ENCODE measurements around the gene MARK4.
A peak's percentile ranks its signal among the peaks of the same experiment; 100 is the strongest.
"Not testable (repeated sequence)": the region's sequence is repeated elsewhere in the genome, so short reads cannot be mapped to it uniquely, and the experiment has no call there.

MARK4 gene

DNA sequence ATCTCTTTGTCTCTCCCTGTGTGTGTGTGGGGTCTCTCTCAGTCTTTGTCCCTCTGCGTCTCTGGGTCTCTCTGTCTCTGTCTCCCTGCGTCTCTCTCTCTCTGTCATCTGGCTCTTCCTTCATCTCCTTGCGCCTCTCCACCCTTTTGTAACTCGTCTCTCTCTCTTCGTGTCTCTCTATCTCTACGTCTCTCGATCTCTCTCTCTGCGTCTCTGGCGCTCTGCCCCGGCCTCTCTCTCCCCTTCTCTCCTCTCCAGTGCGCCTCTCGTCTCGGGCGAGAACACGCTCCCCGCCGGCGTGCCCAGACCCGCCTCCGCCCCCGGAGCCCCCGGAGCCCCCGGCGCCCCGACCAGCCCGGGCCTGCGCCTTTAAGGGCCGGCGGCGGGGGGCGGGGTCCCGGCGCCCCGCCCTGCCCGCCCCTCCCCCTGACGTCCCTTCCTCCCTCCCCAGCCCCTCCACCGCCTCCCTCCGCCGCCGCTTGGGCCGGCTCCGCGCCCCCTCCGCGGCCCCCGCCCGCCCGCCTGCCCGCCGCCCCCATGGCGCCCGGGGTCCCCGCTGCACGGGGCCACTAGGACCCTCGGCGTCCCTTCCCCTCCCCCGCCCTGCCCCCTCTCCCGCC, at the start of gene MARK4:
Gene MARK4, plus strand, starts transcription at position 440 of the 620 bp plus-strand sequence. CDS start 318 bp downstream, outside the sequence.
- DNase-seq = peak; percentile 47 to 61

DNA sequence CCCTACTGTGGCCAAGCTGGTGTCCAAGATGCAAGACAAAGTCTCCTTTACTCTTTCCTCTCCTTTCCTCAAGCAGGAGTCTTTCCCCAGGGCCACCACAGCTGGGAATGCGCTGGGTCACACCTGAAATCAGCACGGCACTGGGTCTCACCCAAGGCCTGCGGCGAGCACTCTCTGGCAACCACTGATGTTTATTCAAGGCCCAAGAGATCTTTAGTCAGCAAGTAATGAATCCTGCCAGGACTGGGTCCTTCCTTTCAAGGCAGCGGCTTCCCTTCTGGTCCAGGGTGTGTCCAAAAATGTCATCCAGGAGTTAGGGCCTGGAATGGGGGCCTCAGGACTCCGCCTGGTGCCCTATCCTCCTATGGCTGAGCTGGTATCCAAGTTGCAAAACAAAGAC, 48.4 kb upstream of the MARK4 start:
- no peak for DNase-seq

DNA sequence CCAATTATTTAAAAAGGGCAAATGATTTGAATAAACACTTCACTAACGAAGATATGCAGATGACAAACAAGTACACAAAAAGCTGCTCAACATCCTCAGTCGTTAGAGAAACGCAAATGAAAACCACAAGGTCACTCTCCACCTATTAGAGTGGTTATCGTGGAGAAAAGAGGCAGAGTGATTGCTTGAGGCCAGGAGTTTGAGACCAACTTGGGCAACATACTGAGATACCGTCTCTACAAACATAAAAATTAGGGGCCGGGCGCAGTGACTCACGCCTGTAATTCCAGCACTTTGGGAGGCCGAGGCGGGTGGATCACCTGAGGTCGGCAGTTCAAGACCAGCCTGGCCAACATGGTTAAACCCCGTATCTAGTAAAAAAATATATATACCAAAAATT, 45.3 kb upstream of the MARK4 start:
- no peak for DNase-seq

DNA sequence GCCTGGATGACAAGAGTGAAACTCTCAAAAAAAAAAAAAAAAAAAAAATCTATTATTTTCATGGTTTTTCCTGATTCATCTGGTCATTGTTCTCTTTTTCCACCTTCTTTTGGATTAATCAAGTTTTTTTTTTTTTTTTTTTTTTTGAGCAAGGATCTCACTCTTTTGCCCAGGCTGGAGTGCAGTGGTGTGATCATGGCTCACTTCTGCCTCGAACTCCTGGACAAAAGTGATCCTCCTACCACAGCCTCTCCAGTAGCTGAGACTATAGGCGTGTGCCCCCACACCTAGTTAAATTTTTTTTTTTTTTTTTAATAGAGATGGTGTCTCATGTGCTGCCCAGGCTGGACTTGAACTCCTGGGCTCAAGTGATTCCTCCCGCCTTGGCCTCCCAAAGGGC, 44.7 kb upstream of the MARK4 start:
- no peak for DNase-seq

DNA sequence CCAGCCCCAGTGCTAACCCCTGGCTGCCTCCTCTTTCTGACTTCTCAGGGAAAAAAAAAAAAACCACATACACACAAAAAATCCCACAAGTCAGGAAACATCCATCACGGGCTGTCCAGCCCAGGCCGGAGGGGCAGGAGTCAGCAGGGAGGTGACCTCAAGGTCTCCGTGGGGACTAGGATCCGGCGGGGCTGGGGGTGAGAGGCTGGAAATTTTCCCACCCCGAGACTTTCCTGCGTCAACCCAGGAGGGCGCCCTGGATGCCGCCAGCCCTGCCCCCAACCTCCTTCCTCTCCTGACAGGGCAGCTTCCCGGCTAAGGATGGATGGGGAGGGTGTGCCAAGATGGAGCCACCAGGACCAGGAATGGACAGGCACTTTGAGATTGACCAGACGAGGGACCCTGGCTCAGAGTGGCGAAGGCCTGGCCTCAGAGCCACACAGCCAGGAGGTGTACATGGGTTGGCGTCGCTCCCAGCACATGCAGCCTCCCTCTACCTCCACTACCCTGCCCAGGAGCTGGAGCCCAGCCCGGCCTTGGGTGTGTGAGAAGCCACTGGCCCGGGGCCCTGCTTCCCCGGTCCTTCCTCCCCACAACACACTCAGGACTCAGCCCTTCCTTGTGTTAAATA, 39.2 kb upstream of the MARK4 start:
- DNase-seq = no peak

DNA sequence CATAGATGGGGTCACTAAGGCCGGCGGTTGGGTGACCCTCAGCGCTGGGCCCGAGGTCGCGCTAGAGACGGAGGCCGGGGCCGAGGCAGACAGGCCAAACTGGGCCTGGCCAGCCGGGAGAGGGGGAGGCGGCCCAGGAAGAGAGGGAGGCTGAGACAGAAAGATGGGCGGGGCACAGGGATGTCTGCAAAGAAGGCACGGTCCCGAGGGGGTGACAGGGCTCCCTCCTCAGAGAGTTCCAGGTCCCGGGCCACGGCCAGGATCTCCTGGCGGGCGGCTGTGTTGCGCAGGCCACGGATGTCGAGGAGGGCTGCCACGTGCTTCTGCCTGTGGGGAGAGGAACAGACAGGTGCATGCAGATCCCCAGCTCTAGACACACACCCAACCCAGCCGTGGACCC, 38.0 kb upstream of the MARK4 start:
- no peak for DNase-seq

DNA sequence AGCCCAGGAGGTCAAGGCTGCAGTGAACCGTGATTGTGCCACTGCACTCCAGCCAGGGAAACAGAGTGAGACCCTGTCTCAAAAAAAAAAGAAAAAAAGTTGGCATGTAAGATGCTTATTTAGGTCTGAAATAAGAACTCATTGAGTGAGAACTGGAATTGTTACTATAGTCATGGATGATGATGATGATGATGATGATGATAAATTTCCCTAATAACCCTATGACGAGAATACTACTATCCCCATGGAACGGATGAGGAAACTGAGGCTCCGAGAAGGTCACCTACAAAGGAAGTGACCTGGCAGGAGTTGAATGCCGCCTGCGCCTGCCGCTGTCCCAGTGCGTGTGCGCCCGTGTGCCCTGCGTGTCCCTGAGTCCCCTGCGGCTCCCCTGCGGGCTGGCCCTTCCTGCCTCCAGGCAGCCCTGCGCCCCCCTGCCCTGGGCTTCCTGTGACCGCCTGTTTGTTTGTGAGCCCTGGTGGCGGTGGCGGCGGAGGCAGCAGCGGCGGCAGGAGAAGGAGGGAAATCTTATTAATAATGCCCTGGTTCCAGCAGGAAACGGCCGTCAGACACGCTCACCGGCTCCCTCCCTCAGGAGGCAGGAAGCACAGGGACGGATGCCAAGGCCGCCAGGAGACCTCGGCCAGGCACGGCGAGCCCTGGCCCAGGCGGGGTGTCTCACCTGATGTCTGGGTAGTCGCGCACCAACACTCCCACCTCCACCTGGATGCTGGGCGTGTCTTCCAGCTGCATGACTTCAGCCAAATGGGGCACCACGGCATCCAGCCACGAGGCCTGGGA, 35.5 kb upstream of the MARK4 start:
- no peak for DNase-seq

DNA sequence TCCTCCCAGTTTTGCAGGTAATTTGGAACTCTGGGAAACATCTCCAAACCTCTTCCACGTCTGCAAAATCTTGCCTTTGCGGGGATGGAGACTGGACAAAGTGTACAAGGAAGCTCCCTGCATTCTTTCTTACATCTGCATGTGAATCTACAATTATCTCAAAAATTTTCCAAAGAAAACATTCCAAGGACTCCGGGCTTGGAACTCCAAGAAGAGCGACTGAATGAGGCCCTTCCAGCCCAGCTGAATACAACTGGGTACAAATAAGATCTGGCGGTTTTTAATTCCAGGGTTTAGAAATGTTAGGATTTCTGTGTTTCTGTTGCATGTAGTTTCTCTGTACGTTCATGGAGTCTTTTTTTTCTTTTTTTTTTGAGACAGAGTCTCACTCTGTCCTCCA, 34.4 kb upstream of the MARK4 start:
- no peak for DNase-seq

DNA sequence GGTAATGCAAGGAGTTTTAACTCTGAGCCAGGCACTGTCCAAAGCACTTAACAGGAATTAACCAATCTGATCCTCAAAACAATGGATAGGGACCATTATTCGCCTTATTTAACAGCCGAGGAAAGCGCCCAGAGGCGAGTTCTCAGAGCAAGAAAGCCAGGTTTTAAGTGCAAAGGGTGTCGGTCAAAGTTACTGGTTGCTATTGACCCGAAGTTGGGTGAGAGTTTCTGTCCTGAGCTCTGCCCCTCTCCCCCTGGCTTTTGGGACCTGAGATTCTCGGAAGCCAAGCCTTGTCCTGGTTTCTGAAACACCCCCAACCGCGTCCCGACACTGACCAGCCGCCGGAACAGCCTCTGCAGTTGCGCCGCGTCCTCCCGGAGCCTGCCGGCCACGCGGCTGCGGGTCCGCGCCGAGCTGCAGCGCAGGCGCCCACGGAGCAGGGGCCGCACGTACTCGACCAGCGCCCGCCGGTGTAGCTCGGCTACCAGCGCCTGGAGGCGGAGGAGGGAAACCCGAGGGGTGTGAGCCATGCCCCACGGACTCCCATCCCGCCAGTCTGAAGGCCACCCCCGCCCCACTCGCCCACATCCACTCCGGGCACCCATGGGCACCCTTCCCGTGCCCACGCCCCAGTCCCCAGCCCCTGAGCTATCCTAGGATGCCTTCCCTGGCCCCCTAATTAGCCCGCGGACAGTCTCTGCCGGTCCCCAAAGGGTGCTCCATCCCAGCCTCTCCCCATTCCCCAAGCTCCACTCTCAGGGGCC, 33.7 kb upstream of the MARK4 start:
- no peak for DNase-seq

DNA sequence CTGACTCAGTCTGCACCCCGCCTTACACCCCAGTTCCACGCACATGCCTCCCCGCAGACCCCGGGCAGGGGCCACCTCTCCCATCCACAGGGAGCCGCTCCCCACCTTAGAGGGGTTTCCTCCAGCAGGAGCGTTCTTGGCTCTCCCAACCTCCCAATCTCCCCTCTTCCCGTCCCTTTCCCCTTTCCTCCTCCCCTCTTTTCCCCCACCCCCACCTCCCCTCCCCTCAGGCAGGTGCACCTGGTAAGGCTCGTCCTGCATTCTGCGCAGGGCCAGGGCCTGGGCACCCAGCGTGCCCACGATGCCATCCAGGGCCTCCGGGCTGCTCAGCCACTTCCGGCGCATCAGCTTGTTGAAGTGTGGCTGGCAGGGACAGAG, 33.1 kb upstream of the MARK4 start:
- no peak for DNase-seq

DNA sequence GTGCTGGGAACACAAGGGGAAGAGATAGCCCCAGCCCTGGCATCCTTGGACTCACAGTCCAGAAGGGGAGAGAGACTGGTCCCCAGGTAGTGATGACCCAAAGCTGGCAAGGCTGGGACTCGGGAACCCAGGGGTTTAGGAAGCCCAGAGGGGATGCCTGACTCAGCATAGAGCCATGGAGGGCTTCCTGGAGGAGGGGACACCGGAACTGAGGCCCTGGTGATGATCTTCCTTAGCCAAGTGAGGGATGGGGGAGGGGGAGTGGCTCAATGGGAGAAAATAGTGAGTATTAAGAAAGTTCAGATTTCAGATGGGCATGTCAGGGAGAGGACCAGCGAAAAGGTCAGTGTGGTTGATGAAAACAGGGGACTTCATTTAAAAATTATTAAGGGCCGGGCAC, 32.6 kb upstream of the MARK4 start:
- DNase-seq = no peak

DNA sequence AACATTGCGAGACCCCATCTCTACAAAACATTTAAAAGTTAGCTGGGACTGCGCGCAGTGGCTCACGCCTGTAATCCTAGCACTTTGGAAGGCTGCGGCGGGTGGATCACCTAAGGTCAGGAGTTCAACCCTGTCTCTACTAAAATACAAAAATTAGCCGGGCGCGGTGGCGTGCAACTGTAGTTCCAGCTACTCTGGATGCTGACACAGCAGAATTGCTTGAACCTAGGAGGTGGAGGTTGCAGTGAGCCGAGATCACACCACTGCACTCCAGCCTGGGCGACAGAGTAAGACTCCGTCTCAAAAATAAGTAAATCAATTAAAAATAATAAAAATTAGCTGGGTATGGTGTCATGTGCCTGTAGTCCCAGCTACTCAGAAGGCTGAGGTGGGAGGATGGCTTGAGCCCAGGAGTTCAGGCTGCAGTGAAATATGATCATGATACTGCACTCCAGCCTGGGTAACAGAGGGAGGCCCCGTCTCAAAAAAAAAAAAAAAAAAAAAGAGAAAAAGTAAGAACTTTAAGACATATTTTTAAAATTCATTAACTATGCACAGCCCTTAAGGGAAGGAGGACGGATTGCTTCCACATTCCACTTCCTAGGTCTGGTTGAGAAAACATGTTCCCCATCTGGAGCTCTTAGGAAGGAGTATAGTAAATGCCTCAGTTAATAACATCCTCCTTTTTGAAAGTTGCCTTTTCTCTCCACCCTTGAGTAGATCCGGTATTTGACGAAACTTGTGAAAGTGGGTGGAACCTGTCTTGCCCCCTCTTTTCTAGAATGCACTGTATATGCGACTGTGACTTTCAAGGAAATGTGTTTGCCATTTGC, 31.9 kb upstream of the MARK4 start:
- DNase-seq = no peak

DNA sequence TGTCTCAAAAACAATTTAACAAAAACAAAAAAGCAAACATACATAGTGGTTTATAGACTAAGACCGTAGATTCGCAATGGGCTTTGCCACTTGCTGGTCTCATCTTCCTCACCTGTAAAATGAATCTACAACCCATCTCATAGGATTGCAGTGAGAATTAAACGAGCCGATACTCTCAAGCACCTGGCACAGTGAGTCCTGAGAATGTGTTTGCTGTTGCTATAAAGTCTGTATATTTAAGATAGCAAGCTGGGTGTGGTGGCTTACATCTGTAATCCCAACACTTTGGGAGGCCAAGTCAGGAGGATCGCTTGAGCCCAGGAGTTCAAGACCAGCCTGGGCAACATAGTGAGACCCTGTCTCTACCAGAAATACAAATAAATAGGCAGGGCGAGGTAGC, 28.3 kb upstream of the MARK4 start:
- DNase-seq = no peak

DNA sequence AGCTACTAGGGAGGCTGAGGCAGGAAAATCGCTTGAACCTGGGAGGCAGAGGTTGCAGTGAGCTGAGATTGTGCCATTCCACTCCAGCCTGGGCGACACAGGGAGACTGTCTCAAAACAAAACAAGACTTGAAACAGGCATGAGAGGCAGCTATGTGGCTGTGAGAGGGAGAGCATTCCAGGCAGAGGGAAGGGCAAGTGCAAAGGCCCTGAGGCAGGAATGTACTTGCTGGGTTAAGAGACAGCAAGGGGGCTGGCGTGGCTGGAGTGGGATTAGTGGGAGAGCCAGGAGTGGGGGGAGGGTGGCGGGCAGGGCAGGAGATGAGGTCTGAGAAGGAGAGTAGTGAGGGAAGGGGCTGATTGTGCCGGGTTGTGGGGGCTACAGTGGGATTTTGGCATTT, 27.2 kb upstream of the MARK4 start:
- DNase-seq = no peak

DNA sequence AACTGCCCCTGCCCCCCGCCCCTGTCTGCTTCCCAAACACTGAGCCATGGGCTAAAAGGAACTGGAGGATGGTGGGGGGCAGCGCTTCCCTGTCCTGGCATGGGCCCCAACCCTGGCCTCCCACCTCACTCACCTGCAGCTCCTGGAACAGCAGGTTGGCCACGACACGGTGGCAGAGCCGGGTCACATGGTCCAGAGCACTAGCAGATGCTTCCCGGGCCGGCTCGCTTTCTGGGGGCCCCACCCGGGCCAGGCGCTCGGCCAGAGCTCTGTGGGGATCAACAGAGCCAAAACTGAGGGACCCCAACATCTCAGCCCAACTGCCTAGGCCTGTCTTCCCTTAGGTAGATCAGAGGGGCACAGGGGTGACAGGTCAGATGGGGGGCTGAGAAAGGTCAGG, 26.4 kb upstream of the MARK4 start:
- DNase-seq = no peak

DNA sequence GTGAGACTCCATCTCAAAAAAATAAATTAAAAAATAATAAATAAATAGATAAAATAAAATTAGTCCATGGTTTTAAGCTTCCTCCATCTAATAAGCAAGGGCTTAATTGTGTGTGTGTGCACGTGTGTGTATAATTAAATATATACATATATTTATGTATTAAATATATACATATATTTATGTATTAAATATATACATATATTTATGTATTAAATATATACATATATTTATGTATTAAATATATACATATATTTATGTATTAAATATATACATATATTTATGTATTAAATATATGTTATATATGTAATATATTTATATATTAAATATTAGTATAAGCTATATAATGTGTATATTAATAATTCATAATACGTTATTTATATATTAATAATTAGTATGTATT, 22.0 kb upstream of the MARK4 start:
- not testable (repeated sequence) for DNase-seq

DNA sequence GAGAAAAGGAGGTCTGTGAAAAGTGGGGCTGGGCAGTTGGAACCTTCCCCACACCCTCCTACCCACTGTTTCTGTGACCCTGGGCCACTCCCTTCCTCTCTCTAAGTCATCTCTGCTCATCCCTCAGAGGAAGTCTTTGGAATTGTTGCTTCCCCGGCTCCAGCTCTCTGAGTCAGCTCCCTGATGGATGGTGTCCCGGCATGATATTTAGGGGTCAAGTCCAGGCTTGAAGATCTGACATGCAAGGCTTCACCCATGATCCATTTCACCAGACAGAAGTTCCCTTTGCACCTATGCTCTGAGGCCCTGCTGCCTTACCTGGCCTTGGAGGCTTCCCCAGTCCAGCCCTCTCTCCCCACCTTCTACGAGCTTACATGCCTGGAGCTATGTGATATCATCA, 19.2 kb upstream of the MARK4 start:
- DNase-seq = no peak

DNA sequence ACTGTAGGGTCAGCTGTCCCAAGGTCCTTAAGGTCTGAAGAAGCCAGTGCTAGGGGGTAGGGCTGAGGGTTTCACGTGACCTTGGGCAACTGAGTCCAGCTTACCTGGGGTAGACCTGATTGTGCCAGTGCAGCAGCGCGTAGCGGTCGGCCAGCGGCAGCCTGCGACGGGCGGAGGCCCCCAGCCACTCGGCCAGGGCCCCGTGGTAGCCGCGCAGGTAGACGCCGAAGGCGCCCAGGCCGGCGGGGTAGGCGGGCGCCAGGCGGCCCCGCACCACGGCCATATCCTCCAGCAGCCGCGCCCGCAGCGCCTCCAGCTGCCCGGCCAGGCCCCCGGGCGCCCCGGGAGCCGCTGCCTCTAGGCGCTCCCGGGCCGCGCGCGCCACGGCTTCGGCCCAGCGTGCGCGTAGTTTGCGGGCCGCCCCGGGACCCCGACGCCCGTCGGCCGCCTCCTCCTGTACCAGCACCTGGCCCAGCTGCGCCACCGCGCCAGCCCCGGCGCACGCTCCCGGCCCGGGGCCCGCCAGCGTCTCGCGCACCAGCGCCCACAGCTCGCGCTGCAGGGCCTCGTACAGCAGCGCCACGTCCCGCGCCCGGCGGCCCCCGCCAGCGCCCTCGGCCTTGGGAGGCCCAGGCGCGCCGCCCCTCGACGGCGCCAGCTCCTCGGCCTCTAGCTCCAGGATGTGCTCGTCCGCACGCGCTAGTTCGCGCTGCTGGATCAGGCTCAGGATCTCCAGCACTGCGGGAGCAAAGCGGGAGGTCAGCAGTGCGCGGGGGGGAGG, 16.8 kb upstream of the MARK4 start:
- no peak for DNase-seq

DNA sequence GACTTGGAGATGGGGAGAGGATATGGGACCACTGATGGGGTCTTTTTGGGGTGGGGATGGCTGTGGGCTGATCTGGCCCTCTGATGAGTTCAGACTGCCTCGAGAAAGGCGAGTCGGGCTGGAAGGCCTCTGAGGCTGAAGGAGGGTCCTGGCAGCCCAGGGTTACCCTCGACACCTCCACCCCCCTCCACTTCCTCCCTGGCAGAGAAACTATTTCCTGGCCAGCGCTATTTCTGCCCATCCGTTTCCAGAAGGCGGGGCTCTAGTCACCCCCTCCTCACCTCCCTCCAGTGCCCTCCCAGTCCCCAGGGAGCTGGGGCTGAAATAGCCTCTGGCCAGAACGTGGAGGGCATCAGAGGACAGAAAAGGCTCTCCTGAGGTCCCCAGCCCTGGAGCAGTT, 15.6 kb upstream of the MARK4 start:
- no peak for DNase-seq

DNA sequence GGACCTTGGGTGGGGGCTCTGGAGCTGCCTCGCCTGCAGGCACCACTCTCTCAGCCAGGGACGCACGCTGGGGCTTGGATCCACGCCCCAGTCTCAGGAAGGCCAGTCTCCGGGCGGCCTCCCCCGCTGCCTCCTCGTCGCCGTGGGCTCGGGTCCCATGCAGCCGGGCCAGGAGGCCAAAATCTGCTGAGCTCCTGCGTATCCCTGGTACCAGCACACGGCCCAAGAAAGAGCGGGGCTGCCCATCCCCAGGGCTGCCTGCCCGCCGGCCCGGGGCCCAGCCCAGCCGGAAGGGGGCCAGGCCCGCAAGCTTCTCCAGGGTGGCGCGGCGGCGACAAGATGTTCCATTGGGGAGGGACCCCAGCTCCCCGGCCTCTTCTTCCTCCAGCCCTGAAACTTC, 12.5 kb upstream of the MARK4 start:
- DNase-seq = no peak

DNA sequence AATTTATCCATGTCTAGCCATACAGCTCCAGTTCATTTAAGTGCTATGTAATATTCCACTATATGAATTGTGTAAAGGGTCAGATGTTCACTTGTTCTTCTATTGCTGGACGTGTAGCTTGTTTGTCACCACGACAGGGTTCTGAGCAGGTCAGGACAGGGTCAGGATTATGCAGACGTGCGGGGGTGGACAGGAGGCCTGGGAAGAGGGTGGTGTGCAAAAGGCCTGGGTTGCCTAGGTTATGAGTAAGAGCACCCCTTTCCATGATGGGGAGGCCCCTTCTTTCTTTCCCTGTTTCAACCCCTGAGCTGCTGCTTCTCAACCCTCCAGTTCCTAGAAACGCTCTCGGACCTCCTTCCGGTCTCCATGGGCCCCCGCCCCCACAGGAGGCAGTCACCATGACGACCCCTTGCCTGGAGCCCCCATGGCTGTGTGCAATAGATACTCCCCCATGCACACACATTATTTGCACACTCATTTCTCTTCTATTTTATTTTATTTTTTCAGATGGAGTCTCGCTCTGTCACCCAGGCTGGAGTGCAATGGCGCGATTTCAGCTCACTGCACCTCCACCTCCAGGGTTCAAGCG, 7.8 kb upstream of the MARK4 start:
- no peak for DNase-seq

Data from stimulated activated CD4-positive, alpha-beta T cell treated with anti-CD3 and anti-CD28 coated beads, Interleukin-4, amount 100 ng/mL, for 4 hours (primary cell).